A549 (cell line): Measurements from ENCODE around the gene ZNF280B. TPM values are rescaled to one million over a fixed set of nuclear protein-coding genes. Genes with fewer than 3 reads are reported as not detected.

Source experiments
- ATAC-seq, 2 experiments: fragments of 200-7000 bp in 1 of 2; fragments of >200 bp in 1 of 2; cut with Nextera tagmentation in 1 of 2; cut with Tn5 transposase in 1 of 2; 3 replicates each; pipeline versions ENCODE4 v1.8.0 to v1.9.1; 2018 to 2020; ENCODE audit warnings: mild to moderate bottlenecking in 1 of 2, moderate library complexity in 1 of 2
- CTCF ChIA-PET: fragments of 300-600 bp; sonication (Branson Sonifier 250); formaldehyde crosslinking; extraction: SDS; loops from one replicate; lab custom pipeline; 2021; ENCODE audit warnings: antibody characterized with exemption, inconsistent platforms; lab: Yijun Ruan, JAX
- POLR2A ChIA-PET: fragments of 350-600 bp; formaldehyde crosslinking; extraction: SDS; loops from one replicate; lab custom pipeline; 2021; ENCODE audit warnings: antibody characterized with exemption, inconsistent platforms; lab: Yijun Ruan, JAX
- DNase-seq, 2 experiments: peaks; one replicate each; pipeline versions ENCODE4 v3.0.0 to v3.0.0-alpha.2; 2011 to 2016; ENCODE audit warnings: low read depth in 1 of 2, low spot score in 1 of 2
- FAIRE-seq: peaks from 2 replicates; lab custom pipeline; 2011; peaks lifted over from hg19 to GRCh38; lab: Jason Lieb, UNC
- H3K27ac ChIP-seq, 2 experiments: fragments of >200 bp; sonication (Bioruptor Twin); formaldehyde crosslinking; 3 replicates each; pipeline ENCODE4 v1.5.1; 2016 to 2017
- H3K4me1 ChIP-seq: fragments of >200 bp; sonication (Bioruptor Twin); formaldehyde crosslinking; 3 replicates; pipeline ENCODE4 v1.6.1; 2016
- H3K4me2 ChIP-seq: fragments of >200 bp; sonication (Bioruptor Twin); formaldehyde crosslinking; 3 replicates; pipeline ENCODE4 v1.6.1; 2016
- H3K4me3 ChIP-seq: fragments of >200 bp; sonication (Bioruptor Twin); formaldehyde crosslinking; 3 replicates; pipeline ENCODE4 v1.5.1; 2016
- H3K9me3 ChIP-seq: fragments of >200 bp; sonication (Bioruptor Twin); formaldehyde crosslinking; 3 replicates; pipeline ENCODE4 v1.6.1; 2016
- CBX8 ChIP-seq: fragments of 200-600 bp; sonication (generic); IDR thresholded peaks from 2 replicates; pipeline ENCODE4 v1.6.1; 2016
- CEBPB ChIP-seq, 2 experiments: fragments of >200 bp in 1 of 2; sonication (Bioruptor Twin) in 1 of 2; formaldehyde crosslinking in 1 of 2; IDR thresholded peaks; 2 replicates each; pipeline ENCODE4 v1.6.1; 2012 to 2016
- CHD2 ChIP-seq: fragments of 150-350 bp; IDR thresholded peaks from 2 replicates; pipeline ENCODE4 v1.6.1; 2014; ENCODE audit warnings: low read length; ENCODE audit not compliant: partially characterized antibody
- ELK1 ChIP-seq: fragments of 150-350 bp; IDR thresholded peaks from 2 replicates; pipeline ENCODE4 v1.6.1; 2014; ENCODE audit warnings: low read depth, mild to moderate bottlenecking, low read length
- ESRRA ChIP-seq: fragments of 150-350 bp; IDR thresholded peaks from 2 replicates; pipeline ENCODE4 v1.6.1; 2014; ENCODE audit warnings: mild to moderate bottlenecking, low read length, borderline replicate concordance
- FOSB ChIP-seq: fragments of 250-450 bp; sonication (Bioruptor Pico); IDR thresholded peaks from 2 replicates; pipeline ENCODE4 v1.5.0; 2020; ENCODE audit warnings: mild to moderate bottlenecking, moderate library complexity
- FOSL2 ChIP-seq, 2 experiments: fragments of 450-650 bp in 1 of 2; fragments of >200 bp in 1 of 2; sonication (Bioruptor Twin) in 1 of 2; formaldehyde crosslinking; IDR thresholded peaks; 2 replicates each; pipeline versions ENCODE4 v1.5.0 to v1.6.1; 2016 to 2020; ENCODE audit warnings: mild to moderate bottlenecking in 1 of 2, moderate library complexity in 1 of 2
- HDAC2 ChIP-seq: fragments of 200-600 bp; sonication (generic); IDR thresholded peaks from 2 replicates; pipeline ENCODE4 v1.6.1; 2016
- JUN ChIP-seq, 2 experiments: fragments of >200 bp; sonication (Bioruptor Twin); formaldehyde crosslinking; IDR thresholded peaks; 2 replicates in 1 of 2; 3 replicates in 1 of 2; pipeline ENCODE4 v1.6.1; 2016 to 2017
- MAFK ChIP-seq: fragments of 450-650 bp; IDR thresholded peaks from 2 replicates; pipeline ENCODE4 v1.6.1; 2014; ENCODE audit not compliant: partially characterized antibody
- MYC ChIP-seq: IDR thresholded peaks from 2 replicates; pipeline ENCODE4 v1.6.1; 2012; ENCODE audit warnings: mild to moderate bottlenecking, inconsistent platforms, low read length, improper control_type of control experiment, borderline replicate concordance
- NFE2L2 ChIP-seq: fragments of 150-350 bp; conservative IDR thresholded peaks from 2 replicates; pipeline ENCODE4 v1.6.1; 2014; ENCODE audit warnings: low read length
- PBX3 ChIP-seq: IDR thresholded peaks from 2 replicates; pipeline ENCODE4 v1.6.1; 2012
- POLR2AphosphoS2 ChIP-seq: conservative IDR thresholded peaks from 2 replicates; pipeline ENCODE4 v1.6.1; 2012; ENCODE audit warnings: low read length, improper control_type of control experiment, inconsistent platforms
- RARB ChIP-seq: fragments of 250-450 bp; sonication (Bioruptor Pico); IDR thresholded peaks from 2 replicates; pipeline ENCODE4 v1.8.0; 2021; ENCODE audit warnings: mild to moderate bottlenecking, moderate library complexity
- REST ChIP-seq: fragments of 200-600 bp; sonication (generic); IDR thresholded peaks from 2 replicates; pipeline ENCODE4 v1.6.1; 2016; ENCODE audit warnings: antibody characterized with exemption, mild to moderate bottlenecking, moderate library complexity
- RNF2 ChIP-seq: fragments of 200-600 bp; sonication (generic); IDR thresholded peaks from 2 replicates; pipeline ENCODE4 v1.6.1; 2016; ENCODE audit warnings: low read depth, mild to moderate bottlenecking, antibody characterized with exemption, moderate library complexity, borderline replicate concordance
- SMC3 ChIP-seq: fragments of >200 bp; sonication (Bioruptor Twin); formaldehyde crosslinking; IDR thresholded peaks from 3 replicates; pipeline ENCODE4 v1.6.1; 2018; ENCODE audit warnings: inconsistent platforms
- SREBF2 ChIP-seq: fragments of 450-650 bp; IDR thresholded peaks from 2 replicates; pipeline ENCODE4 v1.6.1; 2014; ENCODE audit warnings: mild to moderate bottlenecking, moderate library complexity
- TP53 ChIP-seq: fragments of 250-450 bp; sonication (Bioruptor Pico); IDR thresholded peaks from 2 replicates; pipeline ENCODE4 v1.5.0; 2021; ENCODE audit warnings: mild to moderate bottlenecking, moderate library complexity
- USF2 ChIP-seq: fragments of 450-650 bp; IDR thresholded peaks from 2 replicates; pipeline ENCODE4 v1.6.1; 2014; ENCODE audit warnings: antibody characterized with exemption
- WGBS: methylation state at CpG from one replicate; pipeline ENCODE4 v1.1.6; 2017; ENCODE audit errors: missing lambda C conversion rate; 5-methylcytosine and 5-hydroxymethylcytosine counted together
- polyA plus RNA-seq, 4 experiments: library from polyadenylated mRNA; depleted of rRNA in 3 of 4; stranded (reverse); fragments of >200 nt; fragmentation: RNase III in 1 of 4; extraction: RNeasy Plus Mini Kit Qiagen cat#74134 plus additional on column Dnase treatment in 1 of 4; gene quantifications; 2 replicates in 3 of 4; 3 replicates in 1 of 4; pipeline ENCODE4 v1.2.3, GENCODE V29; 2011 to 2017

ZNF280B gene
- polyA plus RNA-seq, 2 of the 4 experiments (the other 2 are of a cell fraction) = 2.3 to 5.1 TPM

- ChIA-PET CTCF (interaction anchor here (0.7 to 1.8 kb wide), 3 partner anchors 23 to 327 kb away, joined by 3 to 6 read pairs (median 3); partner anchors contain the start of gene PRAME), POLR2A (interaction anchor here (0.6 kb wide), 1 partner anchor 14 kb away, joined by 5 read pairs; no protein-coding TSS in a partner anchor)
- Histone ChIP-seq H3K4me2 (no peak overlapping the region), H3K4me1 (no peaks in the 10 kb centered on the region), H3K9me3 (no peaks in the 10 kb centered on the region), H3K4me3 (no peak overlapping the region), H3K27ac (no peak overlapping the region)
- TF ChIP-seq HDAC2 (no peak), TP53 (CRISPR knock-in tag) (no peak), USF2 (no peak), POLR2AphosphoS2 (no peak)
- 46% methylated on average over 7 of the region's 7 CpGs for WGBS
- FAIRE-seq (no peak), ATAC-seq (no peak), DNase-seq (no peak)
Observed at GRCh38 chr22:22531770-22532546, 23.4 kb upstream of the ZNF280B start.

- no peak for TF ChIP-seq RNF2
- no peak for TF ChIP-seq HDAC2
- no peak for TF ChIP-seq CEBPB (IDR thresholded peaks at IDR 0.05)
- no peak for TF ChIP-seq JUN (IDR thresholded peaks at IDR 0.05)
- TF ChIP-seq SREBF2 = no peak
- TF ChIP-seq SMC3 = no peak
- TF ChIP-seq CBX8 = no peak
- no peak for TF ChIP-seq RARB (CRISPR knock-in tag)
- no peak for TF ChIP-seq ELK1
- TF ChIP-seq FOSL2 (IDR thresholded peaks at IDR 0.05) = no peak
- TF ChIP-seq FOSL2 (CRISPR knock-in tag; IDR thresholded peaks at IDR 0.05) = no peak
- no peak for TF ChIP-seq FOSB (CRISPR knock-in tag)
- TF ChIP-seq USF2 = no peak
- ATAC-seq (no peak), FAIRE-seq (no peak), DNase-seq (no peak)
- ChIA-PET POLR2A (no interaction called here), CTCF (interaction anchor here (0.8 kb wide), 1 partner anchor 62 kb away, joined by 4 read pairs; no protein-coding TSS in a partner anchor)
- no peak overlapping the region for H3K4me3 ChIP-seq
- H3K27ac ChIP-seq = no peak overlapping the region
- no peaks in the 10 kb centered on the region for H3K4me1 ChIP-seq
- H3K4me2 ChIP-seq = no peak overlapping the region
- WGBS = no CpG with 5 or more reads among the region's 2 CpGs
- no peaks in the 10 kb centered on the region for H3K9me3 ChIP-seq
Observed at GRCh38 chr22:22528780-22529179, 20.2 kb upstream of the ZNF280B start.

- DNase-seq (no peak), ATAC-seq (no peak), FAIRE-seq (no peak)
- WGBS = 55% methylated on average over 5 of the region's 5 CpGs
- Histone ChIP-seq H3K4me2 (no peak overlapping the region), H3K4me1 (no peaks in the 10 kb centered on the region), H3K27ac (no peak overlapping the region), H3K4me3 (no peak overlapping the region), H3K9me3 (no peaks in the 10 kb centered on the region)
- POLR2A ChIA-PET = no interaction called here
- TF ChIP-seq MYC (no peak), NFE2L2 (no peak), MAFK (no peak), PBX3 (no peak), FOSB (CRISPR knock-in tag) (no peak), REST (no peak), FOSL2 (IDR thresholded peaks at IDR 0.05) (no peak), FOSL2 (CRISPR knock-in tag; IDR thresholded peaks at IDR 0.05) (no peak), CBX8 (no peak), ESRRA (no peak), CHD2 (no peak)
- CTCF ChIA-PET = interaction anchor here (0.9 kb wide), 1 partner anchor 32 kb away, joined by 3 read pairs; no protein-coding TSS in a partner anchor
Observed at GRCh38 chr22:22527312-22527711, 18.8 kb upstream of the ZNF280B start.
